BLaER1 treated with 17β-estradiol and CSF1 and Interleukin-3, amounts not matched to agents 10 nM and 100 nM (cell line): ENCODE results near the gene RDH13.
A peak's percentile ranks its signal among the peaks of the same experiment; 100 is the strongest.

Experiments
- H3K27ac ChIP-seq, 11 experiments: shearing (Covaris generic); formaldehyde crosslinking; 2 replicates each; pipeline ENCODE4 v1.8.1; 2022
- H3K27me3 ChIP-seq, 11 experiments: shearing (Covaris generic); formaldehyde crosslinking; 2 replicates each; pipeline ENCODE4 v1.8.1; 2022
- H3K36me3 ChIP-seq, 11 experiments: shearing (Covaris generic); formaldehyde crosslinking; 2 replicates each; pipeline ENCODE4 v1.8.1; 2022
- H3K4me1 ChIP-seq, 10 experiments: shearing (Covaris generic); formaldehyde crosslinking; 2 replicates each; pipeline ENCODE4 v1.8.1; 2022
- H3K4me2 ChIP-seq, 11 experiments: shearing (Covaris generic); formaldehyde crosslinking; 2 replicates each; pipeline ENCODE4 v1.8.1; 2022
- H3K4me3 ChIP-seq, 10 experiments: shearing (Covaris generic); formaldehyde crosslinking; 2 replicates each; pipeline ENCODE4 v1.8.1; 2022
- H3K9ac ChIP-seq, 11 experiments: shearing (Covaris generic); formaldehyde crosslinking; 2 replicates each; pipeline ENCODE4 v1.8.1; 2022
- H3K9me3 ChIP-seq, 11 experiments: shearing (Covaris generic); formaldehyde crosslinking; replicated peaks in 1 of 11; 2 replicates each; pipeline ENCODE4 v1.8.1; 2022
- H4K20me1 ChIP-seq, 11 experiments: shearing (Covaris generic); formaldehyde crosslinking; 2 replicates each; pipeline ENCODE4 v1.8.1; 2022
- Cebpa-rat ChIP-seq, 11 experiments: shearing (Covaris generic); IDR thresholded peaks; 2 replicates each; pipeline ENCODE4 v1.8.1; 2022

Gene RDH13

DNA sequence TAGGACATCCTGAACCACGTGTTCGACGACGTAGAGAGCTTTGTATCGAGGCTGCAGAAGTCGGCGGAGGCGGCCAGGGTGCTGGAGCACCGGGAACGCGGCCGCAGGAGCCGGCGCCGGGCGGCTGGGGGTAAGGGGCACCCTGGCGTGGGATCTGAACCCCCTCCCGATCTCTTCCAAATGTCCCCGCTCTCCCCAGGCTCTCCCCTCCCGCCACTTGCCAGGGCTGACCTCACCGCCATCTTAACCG lies 18.7 kb upstream of the RDH13 start:
- H3K9ac ChIP-seq = peak overlapping the region in 1 of 11 experiments; percentile 42; a peak in 1 of 22 replicates
- H4K20me1 ChIP-seq = peaks cover 8 to 36% (median 23%) of the 10 kb centered on the region in 11 experiments; a peak in 21 of 22 replicates
- peaks cover 34 to 51% (median 48%) of the 10 kb centered on the region in 11 experiments for H3K27me3 ChIP-seq
- H3K4me1 ChIP-seq = peaks cover 5 to 35% (median 29%) of the 10 kb centered on the region in 10 experiments
- no peak overlapping the region for H3K27ac ChIP-seq
- H3K4me3 ChIP-seq = peak overlapping the region; percentile 20 to 80 (median 67); a peak in 18 of 20 replicates
- peak overlapping the region; percentile 92 to 100 (median 96) for H3K4me2 ChIP-seq
- peaks cover 0 to 11% (median 0%) of the 10 kb centered on the region in 11 experiments; a peak in 11 of 22 replicates for H3K9me3 ChIP-seq
- TF ChIP-seq Cebpa-rat (IDR thresholded peaks at IDR 0.05) = no peak
- H3K36me3 ChIP-seq = no peaks in the 10 kb centered on the region

DNA sequence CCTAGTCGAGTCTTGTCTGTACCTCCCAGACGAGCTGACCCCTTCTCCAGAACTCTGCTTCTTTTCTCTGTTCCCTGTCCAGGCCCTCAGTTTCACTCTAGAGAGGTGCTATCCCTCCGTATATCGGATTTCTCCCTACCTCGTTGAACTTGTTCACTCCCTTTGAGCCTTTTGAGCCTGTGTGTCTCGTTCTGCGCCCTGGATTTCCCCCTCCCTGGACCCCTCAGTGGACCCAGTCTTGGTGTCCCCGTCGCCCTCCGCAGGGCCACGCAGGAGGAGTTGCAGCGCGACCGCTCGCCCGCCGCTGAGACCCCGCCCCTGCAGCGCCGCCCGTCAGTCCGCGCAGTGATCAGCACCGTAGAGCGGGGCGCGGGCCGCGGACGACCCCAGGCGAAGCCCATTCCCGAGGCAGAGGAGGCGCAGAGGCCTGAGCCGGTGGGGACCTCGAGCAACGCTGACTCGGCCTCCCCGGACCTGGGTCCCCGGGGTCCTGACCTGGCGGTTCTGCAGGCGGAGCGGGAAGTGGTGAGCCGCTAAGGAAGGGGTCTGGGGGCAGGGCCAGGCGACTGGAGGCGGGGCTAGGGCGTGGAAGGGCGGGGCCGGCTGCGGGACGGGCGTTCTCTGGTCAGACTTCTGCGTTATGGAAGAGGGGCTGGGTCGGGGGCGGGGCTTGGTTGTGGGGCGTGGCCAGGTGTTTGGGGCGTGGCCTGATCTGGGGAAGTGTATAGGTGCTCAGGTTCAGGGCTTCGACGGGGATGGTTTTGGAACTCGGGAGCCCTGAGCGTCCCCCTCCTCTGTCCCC lies 18.2 kb upstream of the RDH13 start:
- Histone ChIP-seq H4K20me1 (peaks cover 6 to 30% (median 18%) of the 10 kb centered on the region in 11 experiments; a peak in 20 of 22 replicates), H3K4me2 (peak overlapping the region; percentile 92 to 100 (median 96)), H3K36me3 (no peaks in the 10 kb centered on the region), H3K4me1 (peaks cover 4 to 30% (median 29%) of the 10 kb centered on the region in 10 experiments; a peak in 19 of 20 replicates), H3K27ac (peak overlapping the region in 10 of 11 experiments; percentile 36 to 88 (median 80); a peak in 19 of 22 replicates), H3K9ac (peak overlapping the region; percentile 59 to 79 (median 74)), H3K4me3 (peak overlapping the region; percentile 61 to 80 (median 67)), H3K9me3 (peaks cover 0 to 11% (median 0%) of the 10 kb centered on the region in 11 experiments; a peak in 11 of 22 replicates), H3K27me3 (peaks cover 28 to 46% (median 43%) of the 10 kb centered on the region in 11 experiments)
- no peak for TF ChIP-seq Cebpa-rat (IDR thresholded peaks at IDR 0.05)

DNA sequence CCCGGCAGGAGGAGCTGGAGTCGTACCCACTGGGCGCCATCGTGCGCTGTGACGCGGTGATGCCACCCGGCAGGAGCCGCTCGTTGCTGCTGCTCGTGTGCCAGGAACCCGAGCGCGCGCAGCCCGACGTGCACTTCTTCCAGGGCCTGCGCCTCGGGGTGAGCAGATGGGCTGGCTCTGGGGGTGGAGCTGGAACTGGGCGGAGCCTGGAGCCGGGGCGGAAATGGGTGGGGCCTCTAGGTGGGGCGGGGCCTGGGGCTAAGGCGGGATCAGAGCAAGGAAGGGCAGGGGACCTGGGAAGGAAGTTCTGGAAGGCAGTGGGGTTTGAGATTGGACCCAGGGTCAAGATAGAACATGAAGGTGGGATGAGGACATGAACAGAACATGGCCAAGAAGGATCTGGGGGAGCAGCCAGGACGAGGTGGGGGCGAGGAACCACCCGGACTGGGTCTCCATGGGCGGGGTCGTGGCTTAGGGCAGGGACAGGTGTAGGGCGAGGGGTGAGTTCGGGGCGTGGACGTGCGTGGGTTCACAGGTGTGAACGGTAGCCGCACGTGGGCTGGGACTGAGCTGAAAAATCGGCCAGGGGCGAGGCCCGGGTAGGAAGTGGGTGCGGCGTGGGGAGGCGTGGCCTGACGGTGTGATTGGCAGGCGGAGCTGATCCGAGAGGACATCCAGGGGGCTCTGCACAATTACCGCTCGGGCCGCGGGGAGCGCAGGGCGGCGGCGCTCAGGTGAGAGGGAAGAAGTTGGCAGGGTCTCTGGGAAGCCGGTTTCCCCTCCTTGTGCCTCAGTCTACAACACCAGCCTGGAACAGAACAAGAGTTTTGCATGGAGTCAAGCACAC lies 17.4 kb upstream of the RDH13 start:
- peak overlapping the region; percentile 92 to 100 (median 96) for H3K4me2 ChIP-seq
- H3K4me1 ChIP-seq = peaks cover 10 to 38% (median 29%) of the 10 kb centered on the region in 10 experiments
- TF ChIP-seq Cebpa-rat (IDR thresholded peaks at IDR 0.05) = no peak
- peak overlapping the region; percentile 61 to 80 (median 67) for H3K4me3 ChIP-seq
- H3K9me3 ChIP-seq = peaks cover 0 to 11% (median 0%) of the 10 kb centered on the region in 11 experiments; a peak in 11 of 22 replicates
- H3K27me3 ChIP-seq = peaks cover 20 to 38% (median 34%) of the 10 kb centered on the region in 11 experiments
- peak overlapping the region in 10 of 11 experiments; percentile 50 to 88 (median 80); a peak in 20 of 22 replicates for H3K27ac ChIP-seq
- H3K36me3 ChIP-seq = no peaks in the 10 kb centered on the region
- peaks cover 0 to 22% (median 10%) of the 10 kb centered on the region in 11 experiments; a peak in 13 of 22 replicates for H4K20me1 ChIP-seq
- H3K9ac ChIP-seq = peak overlapping the region; percentile 59 to 79 (median 74); a peak in 21 of 22 replicates

DNA sequence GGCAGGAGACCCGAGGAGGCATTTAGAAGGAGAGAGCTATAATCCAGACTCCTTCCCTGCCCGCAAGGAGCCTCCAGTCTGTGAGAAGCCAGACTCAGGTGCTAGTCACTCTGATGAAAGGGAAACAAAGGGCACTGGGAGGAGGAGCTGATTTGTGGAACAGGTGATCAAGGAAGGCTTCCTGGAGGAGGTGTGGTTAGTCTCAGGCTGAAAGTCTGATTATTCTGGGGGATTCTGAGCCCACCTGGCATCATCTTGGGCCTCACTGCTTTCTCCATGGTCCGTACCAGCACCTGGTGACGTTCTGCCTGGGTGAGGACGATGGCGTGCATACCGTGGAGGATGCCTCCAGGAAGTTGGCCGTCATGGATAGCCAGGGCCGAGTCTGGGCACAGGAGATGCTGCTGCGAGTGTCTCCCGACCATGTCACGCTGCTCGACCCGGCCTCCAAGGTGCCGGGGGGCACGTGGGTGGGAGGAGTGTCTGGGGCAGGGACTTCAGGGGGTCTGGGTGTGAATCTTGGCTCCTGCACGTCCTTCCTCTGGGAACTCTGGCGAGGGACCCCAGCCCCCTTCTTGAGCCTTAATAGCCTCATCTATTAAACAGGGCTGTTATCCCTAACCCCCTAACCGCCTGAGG lies 16.6 kb upstream of the RDH13 start:
- H4K20me1 ChIP-seq = peaks cover 0 to 14% (median 4%) of the 10 kb centered on the region in 11 experiments; a peak in 10 of 22 replicates
- H3K9me3 ChIP-seq = peaks cover 0 to 11% (median 0%) of the 10 kb centered on the region in 11 experiments; a peak in 11 of 22 replicates
- H3K4me2 ChIP-seq = peak overlapping the region; percentile 92 to 100 (median 96)
- H3K27ac ChIP-seq = peak overlapping the region in 4 of 11 experiments; percentile 27 to 88 (median 85); a peak in 4 of 22 replicates
- TF ChIP-seq Cebpa-rat (IDR thresholded peaks at IDR 0.05) = no peak
- peak overlapping the region in 7 of 11 experiments; percentile 16 to 74 (median 54); a peak in 8 of 22 replicates for H3K9ac ChIP-seq
- H3K4me1 ChIP-seq = peaks cover 17 to 45% (median 34%) of the 10 kb centered on the region in 10 experiments
- peak overlapping the region in 4 of 10 experiments; percentile 2 to 80 (median 49); a peak in 9 of 20 replicates for H3K4me3 ChIP-seq
- H3K27me3 ChIP-seq = peaks cover 18 to 29% (median 26%) of the 10 kb centered on the region in 11 experiments
- H3K36me3 ChIP-seq = no peaks in the 10 kb centered on the region

DNA sequence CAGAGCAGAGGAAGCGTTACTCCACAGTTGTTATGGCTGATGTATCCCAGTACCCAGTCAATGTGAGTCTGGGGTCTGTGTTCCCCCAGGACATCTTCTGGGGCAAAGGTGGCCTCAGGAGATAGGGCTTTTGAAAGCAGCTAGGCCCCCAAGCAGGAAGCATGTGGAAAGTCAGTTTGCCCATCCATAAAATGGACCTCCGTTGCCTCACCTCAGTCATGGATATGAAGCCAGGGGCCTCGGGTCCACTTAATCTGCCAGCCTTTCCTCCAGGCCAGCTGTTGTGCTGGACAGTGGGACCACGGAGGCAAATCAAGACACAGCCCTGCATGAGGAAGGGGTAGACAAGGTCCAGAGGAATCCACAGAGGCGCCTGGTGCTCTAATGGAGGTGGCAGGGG lies 16.0 kb upstream of the RDH13 start:
- Histone ChIP-seq H3K4me3 (no peak overlapping the region), H3K4me1 (peaks cover 17 to 45% (median 34%) of the 10 kb centered on the region in 10 experiments), H3K4me2 (no peak overlapping the region), H4K20me1 (peaks cover 0 to 9% (median 0%) of the 10 kb centered on the region in 11 experiments; a peak in 8 of 22 replicates), H3K9me3 (peaks cover 0 to 11% (median 0%) of the 10 kb centered on the region in 11 experiments; a peak in 12 of 22 replicates), H3K36me3 (no peaks in the 10 kb centered on the region), H3K27me3 (peaks cover 15 to 25% (median 21%) of the 10 kb centered on the region in 11 experiments), H3K9ac (no peak overlapping the region), H3K27ac (no peak overlapping the region)
- no peak for TF ChIP-seq Cebpa-rat (IDR thresholded peaks at IDR 0.05)

DNA sequence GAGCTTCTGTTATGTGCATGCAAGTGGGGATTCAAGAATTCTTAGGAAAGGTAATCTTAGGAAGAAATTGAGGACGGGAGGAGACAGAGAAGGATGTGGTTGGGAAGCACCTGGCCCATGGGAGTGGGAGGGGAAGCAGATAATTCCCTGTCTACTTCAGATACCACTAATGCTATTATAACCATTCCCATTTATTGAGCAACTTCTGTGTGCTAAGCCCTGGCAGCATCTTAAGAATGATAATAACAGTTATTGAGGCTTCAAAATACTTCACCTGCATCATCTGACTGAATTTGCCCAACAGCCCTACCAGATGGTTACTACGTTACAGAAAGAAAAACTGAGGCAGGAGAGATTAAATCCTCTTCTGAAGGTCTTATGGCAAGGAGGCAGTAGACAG lies 14.2 kb upstream of the RDH13 start:
- Histone ChIP-seq H3K4me1 (peaks cover 17 to 42% (median 31%) of the 10 kb centered on the region in 10 experiments), H3K9ac (no peak overlapping the region), H3K4me2 (0 out of 22 replicates have a peak overlapping the region, but pooled peaks of 1 of the 11 experiments have one; percentile 2), H4K20me1 (no peaks in the 10 kb centered on the region; a peak in 1 of 22 replicates), H3K27ac (no peak overlapping the region), H3K9me3 (peaks cover 0 to 18% (median 5%) of the 10 kb centered on the region in 11 experiments; a peak in 12 of 22 replicates), H3K36me3 (no peaks in the 10 kb centered on the region), H3K4me3 (no peak overlapping the region), H3K27me3 (peaks cover 6 to 8% (median 7%) of the 10 kb centered on the region in 11 experiments)
- no peak for TF ChIP-seq Cebpa-rat (IDR thresholded peaks at IDR 0.05)

DNA sequence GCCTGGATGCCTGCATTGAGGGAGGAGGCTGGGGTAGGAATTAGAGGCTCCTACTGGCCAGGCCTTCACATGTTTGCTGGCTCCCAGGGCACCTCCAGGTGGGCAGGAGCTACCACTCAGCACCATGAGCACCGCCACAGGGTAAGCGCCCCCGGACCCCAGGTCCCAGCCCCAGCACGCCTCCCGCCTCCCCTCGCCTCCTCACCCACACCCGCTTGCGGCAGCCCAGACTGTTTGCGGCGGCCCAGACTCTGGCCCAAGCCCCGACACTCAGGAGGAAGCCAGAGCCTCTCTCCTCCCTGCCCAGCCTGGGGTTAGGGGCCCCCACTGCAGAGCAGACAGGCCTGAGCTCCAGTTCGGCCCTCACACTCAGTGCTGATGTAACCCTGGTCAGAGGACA lies 13.4 kb upstream of the RDH13 start:
- Histone ChIP-seq H3K4me3 (no peak overlapping the region), H3K36me3 (no peaks in the 10 kb centered on the region), H3K27ac (no peak overlapping the region), H3K4me2 (0 out of 22 replicates have a peak overlapping the region, but pooled peaks of 1 of the 11 experiments have one; percentile 6), H3K9me3 (peaks cover 0 to 12% (median 0%) of the 10 kb centered on the region in 11 experiments; a peak in 5 of 22 replicates), H4K20me1 (no peaks in the 10 kb centered on the region), H3K27me3 (peaks cover 0 to 9% (median 6%) of the 10 kb centered on the region in 11 experiments; a peak in 14 of 22 replicates), H3K9ac (no peak overlapping the region), H3K4me1 (peaks cover 17 to 44% (median 30%) of the 10 kb centered on the region in 10 experiments)
- no peak for TF ChIP-seq Cebpa-rat (IDR thresholded peaks at IDR 0.05)
